DMS 273 (cell line): ENCODE data around the gene CFAP210.
A peak's percentile ranks its signal among the peaks of the same experiment; 100 is the strongest.
"Not testable (repeated sequence)": the region's sequence is repeated elsewhere in the genome, so short reads cannot be mapped to it uniquely, and the experiment has no call there.

Source experiments
- DNase-seq: peaks from one replicate; lab custom pipeline; 2025; ENCODE audit not compliant: unreplicated experiment; lab: John Stamatoyannopoulos, UW

Gene CFAP210

GRCh38 chr2:169712791-169713227, 18.6 kb upstream of the CFAP210 start:
- DNase-seq, result no peak

DNA sequence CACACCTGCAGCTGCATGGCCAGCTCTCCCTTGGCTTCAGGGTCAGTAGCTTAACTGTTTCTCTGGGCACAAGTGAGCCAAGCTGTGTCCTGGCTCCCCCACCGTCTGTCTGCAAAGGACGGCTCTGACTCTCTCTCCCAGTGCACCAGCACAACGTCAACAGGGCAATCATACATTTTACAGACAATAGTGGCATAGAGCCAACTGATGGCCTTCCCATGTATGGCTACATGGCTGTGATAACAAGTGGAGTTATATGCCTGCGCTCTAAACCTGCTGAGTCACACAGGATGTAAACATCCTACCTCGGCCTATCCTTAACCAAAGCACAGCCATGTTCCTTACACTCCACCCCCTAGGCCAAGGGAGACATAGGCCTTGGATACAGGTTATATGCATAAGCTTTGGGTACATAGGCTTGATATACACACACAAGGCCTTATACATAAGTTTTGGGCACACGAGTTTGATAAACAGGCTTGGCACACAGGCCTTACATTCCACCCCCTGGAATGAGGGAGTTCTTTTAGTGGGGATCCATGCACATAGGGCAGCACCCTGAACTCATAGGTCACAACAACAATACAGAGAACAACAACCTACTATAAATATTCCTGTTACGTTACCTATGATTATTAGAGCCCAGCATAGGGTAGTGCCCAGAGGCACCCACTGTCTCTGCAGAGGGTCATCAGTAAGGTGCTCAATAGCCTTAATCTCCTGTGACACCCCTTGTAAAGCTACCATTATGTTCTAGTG, 17.7 kb upstream of the CFAP210 start:
- DNase-seq, result no peak

- no peak for DNase-seq
These were observed 15.8 kb upstream of the CFAP210 start for GRCh38 chr2:169709981-169710380.

GRCh38 chr2:169709331-169709730, 15.1 kb upstream of the CFAP210 start:
- DNase-seq, result no peak

- DNase-seq, result no peak
These were observed 13.4 kb upstream of the CFAP210 start for GRCh38 chr2:169707626-169708025.

DNA sequence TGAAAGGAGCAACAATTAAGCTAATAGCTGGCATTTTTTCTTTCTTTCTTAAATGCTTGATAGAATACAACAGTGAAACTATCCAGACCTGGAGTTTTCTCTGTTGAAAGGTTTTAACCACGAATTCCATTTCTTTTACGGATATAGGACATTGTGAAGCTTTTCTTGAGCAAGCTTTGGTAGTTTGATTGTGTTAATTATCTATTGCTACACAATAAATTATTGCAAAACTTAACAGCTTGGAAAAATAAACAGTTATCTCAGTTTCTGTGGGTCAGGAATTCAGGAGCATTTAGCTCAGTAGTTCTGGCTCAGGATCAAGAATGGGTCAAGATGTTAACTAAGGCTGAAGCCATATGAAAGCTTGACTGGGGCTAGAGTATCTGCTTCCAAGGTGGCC, 11.7 kb upstream of the CFAP210 start:
- no peak for DNase-seq

- DNase-seq, result no peak
These were observed 10.0 kb upstream of the CFAP210 start for GRCh38 chr2:169704160-169704708.

DNA sequence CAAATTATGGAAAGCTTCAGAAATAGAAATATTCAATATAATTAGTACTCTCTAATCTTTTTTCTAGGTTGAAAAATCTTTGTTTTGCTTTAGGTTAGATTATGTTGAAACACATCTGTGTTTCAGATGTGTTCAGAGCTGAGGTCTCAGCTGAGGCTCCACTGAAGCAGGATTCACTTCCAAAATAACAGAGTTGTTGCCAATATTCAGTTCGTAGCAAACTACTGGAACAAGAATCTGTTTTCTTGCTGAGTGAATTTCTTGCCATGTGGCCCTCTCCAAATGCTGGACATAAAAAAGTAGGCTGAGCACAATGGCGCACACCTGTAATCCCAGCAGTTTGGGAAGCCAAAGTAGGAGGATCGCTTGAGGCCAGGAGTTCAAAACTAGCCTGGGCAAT, 8.8 kb upstream of the CFAP210 start:
- no peak for DNase-seq

DNA sequence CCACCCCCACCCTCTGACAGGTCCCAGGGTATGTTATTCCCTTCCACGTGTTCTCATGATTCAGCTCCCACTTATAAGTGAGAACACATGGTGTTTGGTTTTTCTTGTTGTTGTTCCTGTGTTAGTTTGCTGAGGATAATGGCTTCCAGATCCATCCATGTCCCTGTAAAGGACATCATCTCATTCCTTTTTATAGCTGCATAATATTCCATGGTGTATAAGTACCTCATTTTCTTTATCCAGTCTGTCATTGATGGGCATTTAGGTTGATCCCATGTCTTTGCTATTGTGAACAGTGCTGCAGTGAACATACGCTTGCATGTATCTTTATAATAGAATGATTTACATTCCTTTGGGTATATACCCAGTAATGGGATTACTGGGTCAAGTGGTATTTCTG, 5.0 kb upstream of the CFAP210 start:
- not testable (repeated sequence) for DNase-seq

DNA sequence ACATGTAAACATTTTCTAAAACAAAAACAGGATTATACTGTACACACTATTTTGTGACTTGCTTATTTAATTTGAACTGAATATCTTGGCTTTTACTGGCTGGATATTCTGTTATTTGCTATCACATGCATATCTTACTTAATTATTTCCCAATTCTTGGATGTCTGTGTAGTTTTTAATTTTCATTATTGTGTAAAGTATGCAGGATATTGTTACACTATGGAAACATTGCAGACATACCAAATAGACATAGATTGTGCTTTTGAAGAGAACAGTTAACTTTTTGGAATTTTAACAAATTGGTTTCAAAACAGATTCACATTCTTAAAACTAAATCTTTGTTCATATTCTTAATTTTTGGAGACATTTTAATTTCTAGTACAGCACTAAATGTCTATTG, 2.2 kb upstream of the CFAP210 start:
- DNase-seq, result no peak

GRCh38 chr2:169694894-169695260, 672 bp upstream of the CFAP210 start:
- DNase-seq, result peak; percentile 27

DNA sequence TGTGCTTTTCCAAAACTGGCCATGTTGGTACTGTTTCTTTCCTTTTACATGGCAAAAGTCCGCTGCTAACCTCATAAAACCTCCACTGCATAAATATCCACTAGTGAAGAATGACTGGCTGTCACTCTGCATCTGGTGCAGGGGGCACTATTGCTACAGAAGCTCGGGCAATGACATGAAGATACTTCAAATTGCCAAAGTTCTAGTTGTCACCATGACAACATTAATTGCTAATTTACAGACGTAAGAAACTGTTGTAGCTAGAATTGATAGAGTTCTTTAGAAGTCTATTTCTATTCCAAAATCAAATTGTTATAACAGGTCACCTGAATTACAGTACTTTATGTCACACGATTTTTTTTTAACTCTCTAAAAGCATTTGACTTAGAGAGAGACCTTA, 845 bp downstream of the CFAP210 start:
- DNase-seq, result peak; percentile 45

DNA sequence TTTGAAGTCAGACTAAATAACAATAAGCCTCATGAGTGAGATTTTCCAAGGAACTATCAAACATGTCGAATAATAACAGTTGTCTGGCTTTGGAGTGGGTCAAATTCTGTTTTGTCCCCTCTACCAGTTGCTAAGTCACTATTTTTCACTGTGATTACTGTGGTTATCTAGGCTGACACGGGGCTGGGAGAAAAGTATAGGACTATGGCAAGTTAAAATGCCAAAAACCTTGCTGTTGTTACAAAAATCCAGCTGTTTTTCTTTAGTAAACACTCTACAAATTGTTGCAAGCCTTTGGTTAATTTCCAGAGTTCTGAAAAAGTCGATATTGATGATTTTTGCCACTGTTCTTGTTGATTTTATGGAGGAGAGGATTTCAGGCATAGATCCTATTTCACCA, 1.5 kb downstream of the CFAP210 start:
- no peak for DNase-seq

DNA sequence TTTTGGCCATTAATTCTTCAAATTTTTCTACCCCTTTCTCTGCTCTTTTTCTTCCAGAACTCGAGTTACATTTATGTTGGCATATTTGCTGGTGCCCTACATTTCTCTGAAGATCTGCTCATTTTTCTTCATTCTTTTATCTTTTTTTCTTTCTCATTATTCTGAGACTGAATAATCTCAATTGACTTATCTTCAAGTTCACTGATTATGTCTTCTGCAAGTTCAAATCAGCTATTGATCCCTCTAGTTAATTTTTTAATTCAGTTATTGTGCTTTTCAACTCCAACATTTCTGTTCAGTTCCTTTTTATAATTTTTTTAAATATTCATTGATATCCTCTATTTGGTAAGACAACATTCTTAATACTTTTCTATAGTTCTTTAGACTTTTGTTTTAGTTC, 3.2 kb downstream of the CFAP210 start:
- DNase-seq, result no peak

GRCh38 chr2:169687943-169688342, 6.3 kb downstream of the CFAP210 start:
- DNase-seq, result not testable (repeated sequence)

DNA sequence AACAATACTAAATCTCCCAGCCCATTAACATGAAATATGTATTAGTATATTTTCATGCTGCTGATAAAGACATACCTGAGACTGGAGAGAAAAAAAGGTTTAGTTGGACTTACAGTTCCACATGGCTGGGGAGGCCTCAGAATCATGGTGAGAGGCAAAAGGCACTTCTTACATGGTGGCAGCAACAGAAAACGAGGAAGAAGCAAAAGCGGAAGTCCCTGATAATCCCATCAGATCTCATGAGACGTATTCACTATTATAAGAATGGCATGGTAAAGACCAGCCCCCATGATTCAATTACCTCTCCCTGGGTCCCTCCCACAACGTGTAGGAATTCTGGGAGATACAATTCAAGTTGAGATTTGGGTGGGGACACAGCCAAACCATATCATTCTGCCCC, 7.4 kb downstream of the CFAP210 start:
- DNase-seq, result not testable (repeated sequence)

- DNase-seq, result not testable (repeated sequence)
These were observed 9.5 kb downstream of the CFAP210 start for GRCh38 chr2:169684712-169685111.

GRCh38 chr2:169684135-169684565, 10.1 kb downstream of the CFAP210 start:
- no peak for DNase-seq

DNA sequence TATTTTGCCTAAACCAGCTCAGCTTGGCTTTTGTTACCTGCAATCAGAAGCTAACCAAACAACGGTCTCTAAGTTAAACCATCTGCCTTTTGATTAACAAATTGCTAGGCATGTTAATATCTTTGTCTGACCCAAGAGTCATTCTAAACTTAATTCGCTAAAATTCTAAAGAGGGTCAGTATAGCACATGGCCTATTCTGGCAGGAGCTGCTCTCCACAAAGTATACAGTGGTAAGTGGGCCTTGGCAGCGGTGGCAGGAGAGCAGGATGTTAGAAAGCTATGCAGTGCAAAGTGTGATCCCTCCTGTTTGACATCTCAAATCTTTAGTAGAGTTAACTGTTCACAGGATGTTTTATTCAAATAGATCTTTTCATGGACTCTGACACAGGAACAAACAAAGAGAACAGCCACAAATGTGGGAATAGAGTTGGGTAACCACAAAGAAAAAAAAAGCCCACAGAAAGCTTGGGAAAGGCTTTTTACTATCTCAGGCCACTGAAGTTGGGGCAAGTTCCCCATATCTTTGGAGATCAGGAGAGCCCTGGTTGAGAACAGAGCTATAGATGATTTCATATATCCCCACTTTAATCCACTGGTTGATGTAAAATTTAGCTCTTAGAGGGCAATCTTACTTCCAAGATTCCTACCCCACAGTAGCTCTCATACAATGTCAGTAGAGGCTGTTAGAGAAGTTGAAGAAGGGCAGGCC, 10.6 kb downstream of the CFAP210 start:
- DNase-seq, result no peak

GRCh38 chr2:169683054-169683424, 11.2 kb downstream of the CFAP210 start:
- no peak for DNase-seq

DNA sequence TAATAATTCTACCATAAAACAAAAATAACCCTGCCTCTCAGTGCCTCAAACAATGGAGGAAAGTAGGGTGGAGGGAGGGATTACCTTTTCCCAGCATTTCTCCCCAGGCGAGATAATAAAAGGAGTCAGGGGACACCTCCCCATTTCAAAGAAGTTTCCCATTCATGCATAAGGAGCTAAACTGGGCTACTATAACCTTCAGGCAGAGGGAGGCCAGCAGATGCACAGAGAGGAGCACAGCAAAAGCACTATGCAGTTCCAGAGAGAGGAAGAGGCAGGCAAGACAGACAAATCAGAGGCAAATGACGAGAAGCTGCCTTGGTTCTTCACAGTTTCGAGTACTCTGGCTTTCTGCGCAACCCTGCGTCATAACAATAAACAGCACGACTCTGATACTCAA, 17.4 kb downstream of the CFAP210 start:
- DNase-seq, result no peak

- no peak for DNase-seq
These were observed 17.8 kb downstream of the CFAP210 start for GRCh38 chr2:169676357-169676756.
